Measurements from ENCODE around the gene DCT.

DNA sequence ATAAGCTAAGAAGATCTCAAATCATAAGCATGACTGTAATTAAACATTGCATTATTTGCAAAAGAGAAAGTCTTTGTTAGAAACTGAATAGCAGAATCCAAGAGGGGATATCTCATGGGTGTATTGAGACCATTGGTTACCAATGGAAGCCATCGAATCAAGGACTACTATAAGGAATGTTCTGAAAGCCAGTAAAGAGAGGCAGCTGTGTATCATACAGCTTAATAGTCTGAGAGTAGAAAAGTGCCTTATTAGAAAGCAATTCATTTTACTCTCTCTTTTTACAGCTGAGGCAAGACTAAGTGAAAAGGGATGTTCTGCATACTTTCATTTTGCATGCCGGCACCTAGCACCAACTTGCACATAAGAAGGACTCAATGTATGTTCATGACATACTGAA is 7.6 kb upstream of the DCT start:
- TF ChIP-seq CTCF (IDR thresholded peaks at IDR 0.05): no peak
- no peak for TF ChIP-seq EZH2 (IDR thresholded peaks at IDR 0.05)
- no peak for TF ChIP-seq EZH2phosphoT487 (IDR thresholded peaks at IDR 0.05)

All from neural progenitor cell (in vitro differentiated cells).